Fibroblast of upper back skin (primary cell): Measurements from ENCODE around the gene ARHGAP9.

Source experiments
- DNase-seq: peaks from one replicate; pipeline ENCODE4 v3.0.0-alpha.2; 2013

ARHGAP9 gene

GRCh38 chr12:57471661-57472060 lies 8.0 kb downstream of the ARHGAP9 start:
- DNase-seq, result no peak

DNA sequence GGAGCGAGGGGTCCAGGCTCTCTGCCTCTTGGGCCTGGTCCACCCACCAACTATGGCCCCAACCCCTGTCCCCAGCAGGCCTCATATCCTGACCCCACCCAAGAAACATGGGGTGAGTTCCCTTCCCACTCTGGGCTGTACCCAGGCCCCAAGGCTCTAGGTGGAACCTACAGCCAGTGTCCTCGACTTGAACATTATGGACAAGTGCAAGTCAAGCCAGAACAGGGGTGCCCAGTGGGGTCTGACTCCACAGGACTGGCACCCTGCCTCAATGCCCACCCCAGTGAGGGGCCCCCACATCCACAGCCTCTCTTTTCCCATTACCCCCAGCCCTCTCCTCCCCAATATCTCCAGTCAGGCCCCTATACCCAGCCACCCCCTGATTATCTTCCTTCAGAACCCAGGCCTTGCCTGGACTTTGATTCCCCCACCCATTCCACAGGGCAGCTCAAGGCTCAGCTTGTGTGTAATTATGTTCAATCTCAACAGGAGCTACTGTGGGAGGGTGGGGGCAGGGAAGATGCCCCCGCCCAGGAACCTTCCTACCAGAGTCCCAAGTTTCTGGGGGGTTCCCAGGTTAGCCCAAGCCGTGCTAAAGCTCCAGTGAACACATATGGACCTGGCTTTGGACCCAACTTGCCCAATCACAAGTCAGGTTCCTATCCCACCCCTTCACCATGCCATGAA lies 8.6 kb downstream of the ARHGAP9 start:
- DNase-seq, result no peak

DNA sequence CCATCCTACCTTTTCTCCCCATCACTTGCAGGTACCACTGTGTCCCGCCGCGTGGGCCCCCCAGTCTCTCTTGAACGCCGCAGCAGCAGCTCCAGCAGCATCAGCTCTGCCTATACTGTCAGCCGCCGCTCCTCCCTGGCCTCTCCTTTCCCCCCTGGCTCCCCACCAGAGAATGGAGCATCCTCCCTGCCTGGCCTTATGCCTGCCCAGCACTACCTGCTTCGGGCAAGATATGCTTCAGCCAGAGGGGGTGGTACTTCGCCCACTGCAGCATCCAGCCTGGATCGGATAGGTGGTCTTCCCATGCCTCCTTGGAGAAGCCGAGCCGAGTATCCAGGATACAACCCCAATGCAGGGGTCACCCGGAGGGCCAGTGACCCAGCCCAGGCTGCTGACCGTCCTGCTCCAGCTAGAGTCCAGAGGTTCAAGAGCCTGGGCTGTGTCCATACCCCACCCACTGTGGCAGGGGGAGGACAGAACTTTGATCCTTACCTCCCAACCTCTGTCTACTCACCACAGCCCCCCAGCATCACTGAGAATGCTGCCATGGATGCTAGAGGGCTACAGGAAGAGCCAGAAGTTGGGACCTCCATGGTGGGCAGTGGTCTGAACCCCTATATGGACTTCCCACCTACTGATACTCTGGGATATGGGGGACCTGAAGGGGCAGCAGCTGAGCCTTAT lies 9.2 kb downstream of the ARHGAP9 start:
- no peak for DNase-seq

- DNase-seq, result no peak
Measured at GRCh38 chr12:57469296-57470164, 10.1 kb downstream of the ARHGAP9 start.

- DNase-seq, result no peak
Measured at GRCh38 chr12:57467915-57468314, 11.8 kb downstream of the ARHGAP9 start.

DNA sequence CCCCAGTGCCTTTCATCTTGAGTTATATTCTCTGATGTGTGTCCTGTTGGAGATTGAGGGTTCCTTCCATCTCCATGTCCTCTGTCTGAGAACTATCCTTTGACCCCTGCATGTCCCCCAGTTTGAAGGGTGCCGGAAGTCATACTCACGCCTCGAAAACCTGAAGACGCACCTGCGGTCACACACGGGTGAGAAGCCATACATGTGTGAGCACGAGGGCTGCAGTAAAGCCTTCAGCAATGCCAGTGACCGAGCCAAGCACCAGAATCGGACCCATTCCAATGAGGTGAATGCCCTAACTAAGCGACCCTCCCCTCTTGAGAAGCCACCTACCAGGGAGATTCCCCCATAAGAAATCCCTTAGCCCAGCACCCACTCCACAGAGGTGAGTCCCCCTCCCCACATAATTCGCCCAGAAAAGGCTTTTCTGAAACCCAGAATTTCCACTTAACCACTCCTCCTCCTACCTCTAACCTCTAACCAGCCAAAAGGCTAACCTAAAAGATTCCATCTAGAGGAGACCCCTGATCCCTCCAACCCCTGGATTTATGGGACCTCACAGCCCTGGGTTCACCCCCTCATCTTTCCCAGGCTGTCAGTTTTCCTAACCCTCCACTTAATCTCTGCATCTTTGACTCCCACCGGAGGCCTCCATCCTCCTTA lies 12.3 kb downstream of the ARHGAP9 start:
- no peak for DNase-seq

- DNase-seq, result no peak
Measured at GRCh38 chr12:57465747-57466505, 13.7 kb downstream of the ARHGAP9 start.

DNA sequence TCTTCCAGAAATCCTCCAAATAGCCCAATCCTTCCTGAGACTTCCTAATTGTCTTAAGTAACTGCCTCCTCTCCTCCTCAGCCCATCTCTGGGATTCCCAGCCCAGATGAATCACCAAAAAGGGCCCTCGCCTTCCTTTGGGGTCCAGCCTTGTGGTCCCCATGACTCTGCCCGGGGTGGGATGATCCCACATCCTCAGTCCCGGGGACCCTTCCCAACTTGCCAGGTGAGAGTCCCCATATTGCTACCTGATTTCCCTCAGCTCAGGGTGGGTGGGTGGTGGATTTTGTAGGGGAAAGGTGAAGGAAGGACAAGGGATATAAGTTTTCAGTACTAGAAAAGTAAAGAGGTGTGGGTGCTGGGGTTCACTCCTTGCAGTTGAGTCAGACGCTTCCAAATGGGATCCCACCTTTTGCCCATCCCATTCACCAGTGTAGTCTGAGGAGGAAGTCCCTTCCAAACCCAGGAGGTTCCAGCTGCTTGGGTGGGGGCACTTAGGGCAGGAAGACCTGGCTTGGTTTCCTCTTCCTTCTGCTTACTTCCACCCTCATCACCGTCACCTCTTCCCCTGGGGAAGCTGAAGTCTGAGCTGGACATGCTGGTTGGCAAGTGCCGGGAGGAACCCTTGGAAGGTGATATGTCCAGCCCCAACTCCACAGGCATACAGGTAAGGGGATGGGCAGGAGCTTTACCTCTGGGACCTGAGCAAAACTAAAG lies 14.5 kb downstream of the ARHGAP9 start:
- no peak for DNase-seq

- no peak for DNase-seq
Measured at GRCh38 chr12:57464569-57464968, 15.1 kb downstream of the ARHGAP9 start.

DNA sequence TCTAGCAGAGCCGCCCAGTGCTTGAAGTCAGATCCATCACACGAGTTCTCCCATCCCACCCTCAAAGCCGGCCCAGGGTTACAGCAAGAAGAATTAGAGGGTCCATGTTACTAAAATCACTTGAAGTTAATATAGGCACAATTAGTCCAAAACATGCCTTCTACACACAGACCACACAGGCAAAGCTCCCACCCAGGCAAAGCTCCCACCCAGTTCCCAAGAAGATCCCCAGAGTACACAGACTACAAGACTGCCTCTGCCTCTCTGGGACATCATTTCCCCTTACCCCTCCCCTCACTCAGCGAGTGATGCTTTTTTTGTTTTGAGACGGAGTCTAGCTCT lies 16.8 kb downstream of the ARHGAP9 start:
- DNase-seq, result no peak

GRCh38 chr12:57462251-57462911 lies 17.3 kb downstream of the ARHGAP9 start:
- DNase-seq, result peak; percentile 93

GRCh38 chr12:57461917-57462250 lies 17.8 kb downstream of the ARHGAP9 start:
- no peak for DNase-seq

DNA sequence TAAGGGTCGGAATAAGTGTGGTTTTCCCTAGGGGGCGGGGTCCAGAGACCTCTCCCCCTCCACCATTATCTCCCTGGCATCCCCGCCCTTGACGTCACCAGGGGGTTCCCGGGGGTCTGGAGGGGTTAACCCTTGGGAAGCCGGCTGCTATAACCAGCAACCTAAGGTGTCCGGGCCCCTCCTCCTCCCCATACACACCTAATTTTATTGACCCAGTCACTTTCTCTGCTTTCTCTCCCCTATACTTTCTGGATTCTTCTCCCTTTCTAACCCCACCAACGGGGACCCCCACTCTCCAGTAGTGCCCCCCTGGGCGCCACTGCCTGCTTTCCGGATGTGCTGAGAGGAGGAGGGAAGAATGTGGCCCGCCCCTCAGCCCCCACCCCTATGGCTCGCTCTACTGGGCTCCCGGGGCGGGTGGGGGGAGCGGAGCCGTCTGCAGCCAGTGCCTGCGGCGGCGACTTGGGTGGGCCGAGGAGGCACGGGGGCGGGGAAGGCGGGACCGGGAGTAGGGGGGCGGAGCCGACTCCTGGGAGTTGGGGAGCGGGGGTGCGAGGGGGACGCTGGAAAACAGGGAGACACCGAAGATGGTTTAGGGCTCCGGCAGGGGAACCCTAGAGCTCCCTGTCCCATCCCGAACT lies 18.3 kb downstream of the ARHGAP9 start:
- peak; percentile 89 for DNase-seq

DNA sequence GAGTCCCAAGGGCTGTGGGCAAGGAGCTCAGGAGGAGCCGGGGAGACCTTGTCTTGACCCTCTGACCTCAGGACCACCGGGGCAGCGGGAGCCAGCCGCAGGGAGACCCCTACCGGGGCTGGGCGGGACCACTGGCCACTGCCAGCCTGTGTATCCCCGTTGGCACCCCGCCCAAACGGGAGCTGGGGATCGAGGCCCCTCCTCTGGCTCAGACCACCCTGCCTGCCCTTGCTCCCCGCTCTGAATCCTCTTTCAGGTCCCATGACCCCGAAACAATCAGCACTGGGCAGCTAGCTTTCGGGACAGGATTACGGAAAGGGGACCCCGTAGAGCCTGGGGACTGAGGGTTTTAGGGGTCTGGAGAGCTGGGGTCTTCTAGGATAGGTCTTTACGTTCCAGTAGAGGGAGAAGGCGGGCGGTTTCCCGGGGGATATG lies 18.8 kb downstream of the ARHGAP9 start:
- DNase-seq, result no peak

DNA sequence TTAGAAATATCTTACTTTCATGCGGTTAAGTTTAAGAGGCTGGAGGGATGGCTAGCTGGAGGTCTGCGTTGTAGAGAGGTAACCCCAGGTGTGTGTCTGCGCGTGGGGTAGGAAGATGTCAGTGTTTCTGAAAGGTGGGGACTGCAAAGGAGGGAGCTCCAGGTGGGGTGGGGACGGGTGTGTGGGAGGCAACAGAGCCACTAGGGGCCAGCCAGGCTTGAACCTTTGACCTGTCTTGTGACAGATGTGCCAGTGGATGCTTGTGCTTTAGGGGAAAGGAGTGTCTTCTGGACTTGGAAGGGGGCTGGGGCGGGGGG lies 19.2 kb downstream of the ARHGAP9 start:
- no peak for DNase-seq

DNA sequence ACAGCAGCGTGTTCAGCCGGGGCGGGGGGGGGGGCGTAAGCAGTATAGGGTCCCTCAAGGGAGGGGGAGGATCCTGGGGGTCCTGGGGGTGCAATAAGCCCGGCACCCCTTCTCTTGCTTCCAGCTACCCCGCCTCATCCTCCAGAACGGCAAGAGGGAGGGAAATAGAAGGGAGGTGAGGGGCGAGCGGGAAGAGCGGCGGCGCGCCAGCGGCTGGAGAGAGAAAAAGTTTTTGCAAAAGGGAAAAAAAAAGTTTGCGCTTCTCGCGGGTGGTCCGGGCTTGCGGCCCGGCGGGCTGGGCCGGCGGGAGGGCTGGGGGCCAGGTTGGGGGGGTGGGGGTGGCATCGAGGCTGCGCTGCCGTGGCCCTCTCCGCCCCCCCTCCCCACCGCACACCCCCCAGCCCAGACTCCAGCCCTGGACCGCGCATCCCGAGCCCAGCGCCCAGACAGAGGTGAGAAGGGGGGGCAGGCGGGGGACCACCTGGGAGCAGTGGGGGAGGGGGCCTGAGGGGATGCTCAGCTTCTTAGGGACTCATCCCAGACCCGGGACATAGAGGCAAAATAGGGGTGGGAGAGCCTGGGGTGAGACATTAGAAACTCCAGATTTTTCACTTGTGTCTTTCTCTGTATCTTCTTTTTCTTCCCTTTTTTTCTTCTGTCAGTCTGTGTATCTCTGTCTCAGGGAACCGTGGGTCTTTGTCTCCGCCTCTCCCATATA lies 19.8 kb downstream of the ARHGAP9 start, which contains the start of gene GLI1:
GLI1 (plus strand) TSS at position 36 of the 718 bp plus-strand sequence. CDS start 3,907 bp downstream, outside the sequence.
- peak; percentile 72 for DNase-seq

DNA sequence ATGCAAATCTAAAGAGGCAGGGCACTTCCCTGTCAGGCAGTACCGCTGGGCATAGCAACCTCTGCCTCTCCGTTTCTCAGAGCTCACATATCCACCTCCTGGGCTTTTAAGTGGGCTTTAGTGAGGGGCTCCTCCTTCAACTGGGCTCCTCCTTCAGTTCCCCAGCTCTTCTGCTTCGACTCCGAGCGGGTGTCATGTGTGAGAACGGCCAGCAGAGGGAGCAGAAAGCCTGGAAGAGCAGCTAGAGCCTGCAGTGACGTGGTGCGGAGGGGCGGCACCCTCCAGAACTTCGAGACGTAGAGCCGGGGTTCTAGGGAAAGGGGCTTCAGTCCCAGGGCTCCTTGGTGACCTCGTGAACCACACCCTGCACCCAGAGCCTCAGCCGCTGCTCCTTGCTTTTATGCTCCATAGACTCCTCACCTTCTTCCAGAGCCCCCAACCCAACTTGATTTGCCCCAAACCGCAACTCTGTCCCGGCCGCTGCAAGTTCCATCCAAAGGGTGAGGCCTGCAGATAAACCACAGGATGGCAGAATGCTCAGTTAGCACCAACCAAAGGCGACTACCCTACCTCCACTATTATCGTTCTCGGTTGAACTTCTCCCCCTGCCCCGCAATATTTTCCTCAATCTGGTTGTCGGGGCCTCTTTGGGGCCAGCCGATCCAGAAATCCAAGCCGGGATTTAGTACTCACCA lies 20.5 kb downstream of the ARHGAP9 start:
- peak; percentile 98 for DNase-seq

- DNase-seq, result no peak
Measured at GRCh38 chr12:57458665-57459054, 21.0 kb downstream of the ARHGAP9 start.

DNA sequence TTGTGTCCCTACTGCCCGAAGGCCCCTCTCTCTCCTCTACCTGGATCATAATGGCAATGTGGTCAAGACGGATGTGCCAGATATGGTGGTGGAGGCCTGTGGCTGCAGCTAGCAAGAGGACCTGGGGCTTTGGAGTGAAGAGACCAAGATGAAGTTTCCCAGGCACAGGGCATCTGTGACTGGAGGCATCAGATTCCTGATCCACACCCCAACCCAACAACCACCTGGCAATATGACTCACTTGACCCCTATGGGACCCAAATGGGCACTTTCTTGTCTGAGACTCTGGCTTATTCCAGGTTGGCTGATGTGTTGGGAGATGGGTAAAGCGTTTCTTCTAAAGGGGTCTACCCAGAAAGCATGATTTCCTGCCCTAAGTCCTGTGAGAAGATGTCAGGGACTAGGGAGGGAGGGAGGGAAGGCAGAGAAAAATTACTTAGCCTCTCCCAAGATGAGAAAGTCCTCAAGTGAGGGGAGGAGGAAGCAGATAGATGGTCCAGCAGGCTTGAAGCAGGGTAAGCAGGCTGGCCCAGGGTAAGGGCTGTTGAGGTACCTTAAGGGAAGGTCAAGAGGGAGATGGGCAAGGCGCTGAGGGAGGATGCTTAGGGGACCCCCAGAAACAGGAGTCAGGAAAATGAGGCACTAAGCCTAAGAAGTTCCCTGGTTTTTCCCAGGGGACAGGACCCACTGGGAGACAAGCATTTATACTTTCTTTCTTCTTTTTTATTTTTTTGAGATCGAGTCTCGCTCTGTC lies 22.8 kb downstream of the ARHGAP9 start:
- DNase-seq, result no peak
